Neural cell (in vitro differentiated cells): ENCODE results near the gene IFT20.

Experiments
- EP300 ChIP-seq: fragments of 450-650 bp; conservative IDR thresholded peaks from 2 replicates; pipeline ENCODE4 v1.6.1; 2014; ENCODE audit warnings: antibody characterized with exemption, mild to moderate bottlenecking, moderate library complexity; ENCODE audit not compliant: poor library complexity, severe bottlenecking
- EZH2 ChIP-seq: fragments of 200-600, 300-800 bp; shearing (Covaris generic), sonication (generic); IDR thresholded peaks from 2 replicates; pipeline ENCODE4 v1.6.1; 2014; ENCODE audit warnings: antibody characterized with exemption, low read length, borderline replicate concordance, mild to moderate bottlenecking; ENCODE audit not compliant: insufficient read depth, poor library complexity, severe bottlenecking
- POLR2AphosphoS5 ChIP-seq: IDR thresholded peaks from 2 replicates; pipeline ENCODE4 v1.6.1; 2012
- RAD21 ChIP-seq: fragments of 450-650 bp; conservative IDR thresholded peaks from 2 replicates; pipeline ENCODE4 v1.6.1; 2014; ENCODE audit warnings: antibody characterized with exemption, mild to moderate bottlenecking, moderate library complexity
- SMC3 ChIP-seq: fragments of 450-650 bp; conservative IDR thresholded peaks from 2 replicates; pipeline ENCODE4 v1.6.1; 2014; ENCODE audit warnings: antibody characterized with exemption, mild to moderate bottlenecking, moderate library complexity; ENCODE audit not compliant: poor library complexity
- TF ChIP-seq, protein P1 (sequence below): fragments of 450-650 bp; IDR thresholded peaks from 2 replicates; pipeline ENCODE4 v1.5.1; 2014; ENCODE audit warnings: antibody characterized with exemption, mild to moderate bottlenecking, moderate library complexity; ENCODE audit not compliant: poor library complexity, severe bottlenecking

DNA sequence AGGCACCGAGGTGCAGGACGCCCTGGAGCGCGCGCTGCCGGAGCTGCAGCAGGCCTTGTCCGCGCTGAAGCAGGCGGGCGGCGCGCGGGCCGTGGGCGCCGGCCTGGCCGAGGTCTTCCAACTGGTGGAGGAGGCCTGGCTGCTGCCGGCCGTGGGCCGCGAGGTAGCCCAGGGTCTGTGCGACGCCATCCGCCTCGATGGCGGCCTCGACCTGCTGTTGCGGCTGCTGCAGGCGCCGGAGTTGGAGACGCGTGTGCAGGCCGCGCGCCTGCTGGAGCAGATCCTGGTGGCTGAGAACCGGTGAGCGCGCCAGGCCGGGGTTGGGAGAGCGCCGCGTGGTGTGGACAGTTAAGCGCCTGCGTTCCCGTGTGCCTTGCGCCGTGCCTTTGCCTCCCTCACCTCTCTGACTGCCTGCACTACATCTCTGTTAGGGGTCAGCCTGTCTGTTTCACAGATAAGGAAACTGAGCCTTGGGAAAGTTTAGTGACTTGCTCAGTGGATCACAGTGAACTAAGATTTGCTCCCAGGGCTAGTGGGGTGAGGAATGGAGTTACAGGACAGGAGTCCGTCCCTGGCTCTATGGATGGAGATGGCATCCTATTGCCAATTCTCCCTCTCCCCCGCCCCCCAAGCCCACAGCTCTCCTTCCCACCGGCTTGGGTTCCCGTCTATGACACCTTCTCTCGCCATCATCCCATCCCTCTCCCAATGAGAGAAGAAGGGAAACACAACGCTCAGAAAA is 37.1 kb upstream of the IFT20 start:
- TF ChIP-seq, protein P1, sequence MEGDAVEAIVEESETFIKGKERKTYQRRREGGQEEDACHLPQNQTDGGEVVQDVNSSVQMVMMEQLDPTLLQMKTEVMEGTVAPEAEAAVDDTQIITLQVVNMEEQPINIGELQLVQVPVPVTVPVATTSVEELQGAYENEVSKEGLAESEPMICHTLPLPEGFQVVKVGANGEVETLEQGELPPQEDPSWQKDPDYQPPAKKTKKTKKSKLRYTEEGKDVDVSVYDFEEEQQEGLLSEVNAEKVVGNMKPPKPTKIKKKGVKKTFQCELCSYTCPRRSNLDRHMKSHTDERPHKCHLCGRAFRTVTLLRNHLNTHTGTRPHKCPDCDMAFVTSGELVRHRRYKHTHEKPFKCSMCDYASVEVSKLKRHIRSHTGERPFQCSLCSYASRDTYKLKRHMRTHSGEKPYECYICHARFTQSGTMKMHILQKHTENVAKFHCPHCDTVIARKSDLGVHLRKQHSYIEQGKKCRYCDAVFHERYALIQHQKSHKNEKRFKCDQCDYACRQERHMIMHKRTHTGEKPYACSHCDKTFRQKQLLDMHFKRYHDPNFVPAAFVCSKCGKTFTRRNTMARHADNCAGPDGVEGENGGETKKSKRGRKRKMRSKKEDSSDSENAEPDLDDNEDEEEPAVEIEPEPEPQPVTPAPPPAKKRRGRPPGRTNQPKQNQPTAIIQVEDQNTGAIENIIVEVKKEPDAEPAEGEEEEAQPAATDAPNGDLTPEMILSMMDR: peak; percentile 23
- TF ChIP-seq SMC3: no peak
- no peak for TF ChIP-seq RAD21
- no peak for TF ChIP-seq EP300
- TF ChIP-seq EZH2: no peak
- TF ChIP-seq POLR2AphosphoS5: peak; percentile 35
